Urothelium cell line (cell line): ENCODE results near the gene KCNK5.

Experiments
- DNase-seq: peaks from one replicate; pipeline ENCODE4 v3.0.0; 2011; ENCODE audit warnings: low spot score, mixed read lengths
- FAIRE-seq: peaks from 2 replicates; lab custom pipeline; 2011; peaks lifted over from hg19 to GRCh38; lab: Jason Lieb, UNC

Gene KCNK5

DNA sequence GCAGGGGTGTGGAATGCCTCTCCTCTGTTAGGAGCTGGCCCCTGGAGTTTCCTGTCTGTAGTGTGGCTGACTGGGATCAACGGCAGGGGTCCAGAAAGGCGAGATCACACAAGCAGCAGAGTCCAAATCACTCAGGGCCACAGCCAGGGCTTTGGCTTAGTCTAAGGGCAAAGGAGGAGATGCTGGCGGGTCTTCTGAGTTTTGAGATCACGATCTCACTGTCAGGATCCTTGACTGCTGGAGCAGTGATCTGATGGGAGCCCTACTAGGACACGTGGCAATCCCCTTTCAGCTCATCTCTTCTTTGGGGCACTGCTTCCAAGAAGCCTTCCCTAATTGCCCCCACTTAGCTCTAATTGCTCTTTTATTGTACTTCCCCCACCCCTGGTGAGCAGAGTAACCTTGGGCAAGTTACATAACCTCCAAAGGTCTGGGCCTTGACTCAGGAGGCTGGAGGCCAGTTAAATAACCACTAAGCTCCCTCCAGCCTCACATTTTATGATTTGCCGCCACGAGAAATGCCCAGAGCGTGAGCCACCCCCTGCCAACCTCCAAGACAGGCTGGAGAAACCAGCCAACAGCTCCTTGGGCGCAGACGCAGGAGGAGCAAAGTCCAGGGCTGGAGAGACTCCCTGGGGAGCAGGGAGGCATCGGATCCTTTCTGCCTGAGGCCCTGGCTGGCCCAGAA, 12.0 kb downstream of the KCNK5 start:
- DNase-seq, result no peak
- FAIRE-seq, result no peak

DNA sequence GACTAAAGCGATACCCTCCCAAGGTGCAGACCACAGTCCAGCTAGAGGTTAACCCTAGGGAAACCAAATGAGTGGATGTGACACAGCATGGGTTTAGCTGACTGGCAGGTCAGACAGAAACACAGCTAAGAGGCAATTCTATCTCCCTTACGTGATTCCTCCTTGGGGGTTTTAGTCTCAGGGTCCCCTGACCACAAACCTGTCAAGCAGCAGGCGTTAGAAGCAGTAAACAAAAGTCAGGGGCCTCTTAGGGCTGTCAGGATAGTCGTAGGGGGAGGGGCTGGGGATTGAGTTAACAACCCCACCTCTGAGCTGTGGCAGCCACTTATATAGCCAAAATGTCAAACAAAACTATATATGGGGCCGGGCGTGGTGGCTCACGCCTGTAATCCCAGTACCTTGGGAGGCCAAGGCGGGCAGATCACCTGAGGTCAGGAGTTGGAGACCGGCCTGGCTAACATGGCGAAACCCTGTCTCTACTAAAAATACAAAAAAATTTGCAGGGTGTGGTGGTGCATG, 13.6 kb downstream of the KCNK5 start:
- DNase-seq (no peak), FAIRE-seq (no peak)

DNA sequence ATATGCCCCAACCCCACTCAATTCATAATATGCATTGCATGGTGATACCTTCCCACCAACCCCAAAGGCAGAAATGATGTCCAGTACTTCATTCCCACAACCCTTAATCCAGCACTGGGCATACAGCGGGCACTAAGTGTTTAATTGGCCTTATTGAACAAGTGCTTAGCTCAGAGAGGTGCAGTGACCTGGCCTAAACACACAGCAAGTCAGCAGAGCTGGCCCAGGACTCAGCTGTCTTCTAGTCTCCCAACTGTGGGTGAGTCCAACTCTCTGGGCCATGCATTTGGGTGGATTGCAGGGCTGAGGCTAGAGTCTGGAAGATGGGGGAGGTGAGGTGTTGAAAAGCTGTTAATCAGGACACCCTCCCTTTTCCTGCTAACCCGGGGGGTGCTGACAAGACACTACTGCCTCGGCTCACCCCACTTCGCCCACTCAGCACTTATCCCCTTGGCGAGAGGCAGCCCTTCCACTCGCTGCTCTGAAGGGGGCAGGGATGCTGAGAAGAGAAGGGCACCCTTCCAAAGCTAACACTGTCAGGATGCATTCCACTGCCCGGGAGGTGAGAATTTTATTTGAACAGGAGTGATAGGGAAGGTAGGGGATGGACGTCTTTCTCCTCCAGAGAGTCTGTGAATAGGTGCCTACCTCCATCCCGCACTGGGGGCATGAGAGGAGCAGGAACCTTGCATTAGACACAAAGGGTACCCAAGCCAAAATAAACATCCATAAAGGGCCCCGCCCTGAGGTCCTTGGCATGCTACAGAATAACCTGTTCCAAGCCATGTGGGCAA, 14.2 kb downstream of the KCNK5 start:
- FAIRE-seq (no peak), DNase-seq (no peak)

DNA sequence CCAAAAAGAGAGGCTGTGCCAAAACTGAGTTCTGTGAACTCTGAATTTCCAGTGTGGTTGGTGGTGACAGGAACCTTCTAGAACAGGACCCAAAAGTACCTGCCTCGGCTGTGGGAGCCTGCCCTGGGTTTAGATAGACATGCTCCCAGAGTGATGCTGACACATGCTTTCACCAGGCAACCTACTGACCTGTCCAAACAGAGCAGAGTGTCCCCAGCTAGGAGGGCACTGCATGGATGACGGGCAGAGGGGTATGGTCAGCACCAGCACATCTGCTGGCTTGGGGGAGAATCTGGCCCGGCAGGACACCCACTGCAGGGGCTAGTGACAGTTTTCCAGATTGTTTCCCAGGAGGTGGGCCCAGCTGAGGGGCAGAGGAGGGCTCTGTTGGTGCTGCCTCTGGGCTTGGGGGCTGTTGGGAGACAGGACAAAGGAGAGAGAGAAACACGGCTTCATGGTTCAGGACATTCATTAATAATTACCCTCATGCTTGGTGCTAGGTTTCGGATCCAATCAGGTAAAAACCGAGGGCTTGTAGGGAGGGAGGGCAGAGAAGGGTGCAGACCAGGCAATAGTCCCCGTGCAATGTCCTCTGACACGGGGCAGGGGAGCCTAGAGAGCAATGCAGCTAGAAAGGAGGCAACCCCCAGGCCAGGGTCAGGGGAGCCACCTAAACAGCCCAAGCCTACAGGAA, 15.0 kb downstream of the KCNK5 start:
- FAIRE-seq (no peak), DNase-seq (no peak)

DNA sequence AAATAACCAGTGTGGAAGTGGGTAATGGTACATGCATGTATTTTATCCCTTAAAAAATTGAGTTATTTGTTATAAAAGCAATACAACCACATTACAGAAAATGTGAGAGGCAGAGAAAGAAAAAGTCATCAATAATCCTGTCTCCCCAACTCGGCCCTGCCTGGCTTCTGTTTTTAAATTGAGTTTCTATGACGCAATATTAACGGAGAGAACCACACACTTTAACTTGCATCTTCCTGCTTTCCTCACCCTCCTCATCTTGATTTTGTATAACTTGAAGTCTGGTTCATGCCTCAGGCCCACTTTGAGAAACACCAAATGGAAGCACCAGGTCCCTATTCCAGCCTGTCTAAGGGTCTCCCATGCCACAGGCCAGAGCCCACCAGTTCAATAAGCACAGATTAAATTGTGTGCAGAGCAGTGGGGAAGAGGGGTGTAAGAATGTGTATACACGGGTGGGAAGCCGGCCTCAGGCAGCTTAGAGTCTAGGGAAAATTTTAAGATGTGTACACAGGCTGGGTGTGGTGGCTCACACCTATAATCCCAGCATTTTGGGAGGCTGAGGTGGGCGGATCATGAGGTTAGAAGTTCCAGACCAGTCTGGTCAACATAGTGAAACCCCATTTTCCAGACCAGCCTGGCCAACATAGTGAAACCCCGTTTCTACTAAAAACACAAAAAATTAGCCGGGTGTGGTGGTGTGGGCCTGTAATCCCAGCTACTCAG, 15.9 kb downstream of the KCNK5 start:
- no peak for FAIRE-seq
- DNase-seq, result no peak

DNA sequence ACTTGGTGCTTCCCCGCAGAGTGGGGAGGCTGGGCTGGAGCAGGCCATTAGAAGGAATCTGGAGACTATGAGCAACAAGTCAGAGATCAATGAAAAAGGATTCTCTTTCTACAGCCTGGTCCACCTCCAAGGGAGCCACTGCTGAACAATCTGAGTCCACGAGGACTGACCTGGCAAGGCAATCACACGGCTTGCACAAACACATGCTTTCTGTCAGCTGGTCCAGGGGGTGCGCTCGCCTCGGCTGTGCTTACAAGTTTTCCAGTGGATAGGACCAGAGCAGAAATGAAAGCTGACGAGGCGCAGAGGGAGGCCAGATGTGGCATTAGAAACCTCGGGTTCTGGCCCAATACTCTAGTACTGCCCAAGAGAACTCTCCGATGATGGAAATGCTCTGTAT, 18.1 kb downstream of the KCNK5 start:
- no peak for DNase-seq
- no peak for FAIRE-seq

DNA sequence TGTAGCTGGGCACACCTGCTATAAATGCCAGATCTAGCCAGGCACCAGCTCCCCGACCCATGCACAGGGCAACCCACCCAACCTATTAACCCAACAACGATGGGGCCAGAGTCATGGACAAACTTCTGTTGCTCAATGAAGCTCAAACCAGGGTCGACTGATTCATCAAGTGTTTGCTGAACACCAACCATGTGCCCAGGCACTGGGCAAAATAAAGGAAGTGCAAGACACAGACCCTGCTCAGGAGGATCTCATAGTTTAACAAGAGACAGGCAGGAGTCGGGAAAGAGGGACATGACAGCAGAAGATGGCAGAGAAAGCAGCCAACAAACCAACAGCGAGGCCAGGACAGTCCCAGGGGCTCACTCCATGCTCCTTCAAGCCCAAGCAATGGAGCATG, 18.8 kb downstream of the KCNK5 start:
- no peak for DNase-seq

DNA sequence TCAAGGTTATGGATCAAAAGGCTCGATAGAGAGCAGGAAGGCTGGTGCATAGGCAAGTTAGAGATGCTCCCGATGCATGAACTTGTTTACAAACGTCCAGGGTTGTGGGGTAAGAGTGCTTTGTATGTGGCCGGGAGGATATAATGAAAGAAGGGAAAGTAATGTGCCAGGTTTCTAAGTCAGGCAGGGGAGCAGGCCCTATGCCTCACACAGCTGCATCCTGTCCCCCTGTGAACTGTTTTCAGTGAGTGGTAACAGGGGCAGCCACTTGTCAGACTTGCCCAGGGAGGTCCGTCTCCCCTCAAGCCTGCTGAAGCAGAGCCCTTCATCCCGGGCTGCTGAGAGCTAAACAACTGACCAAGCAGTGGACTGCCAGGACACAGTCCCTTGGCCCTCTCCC, 19.4 kb downstream of the KCNK5 start:
- DNase-seq (no peak), FAIRE-seq (no peak)

More for the DNA sequence above, 18.8 kb downstream of the KCNK5 start:
- no peak for FAIRE-seq

DNA sequence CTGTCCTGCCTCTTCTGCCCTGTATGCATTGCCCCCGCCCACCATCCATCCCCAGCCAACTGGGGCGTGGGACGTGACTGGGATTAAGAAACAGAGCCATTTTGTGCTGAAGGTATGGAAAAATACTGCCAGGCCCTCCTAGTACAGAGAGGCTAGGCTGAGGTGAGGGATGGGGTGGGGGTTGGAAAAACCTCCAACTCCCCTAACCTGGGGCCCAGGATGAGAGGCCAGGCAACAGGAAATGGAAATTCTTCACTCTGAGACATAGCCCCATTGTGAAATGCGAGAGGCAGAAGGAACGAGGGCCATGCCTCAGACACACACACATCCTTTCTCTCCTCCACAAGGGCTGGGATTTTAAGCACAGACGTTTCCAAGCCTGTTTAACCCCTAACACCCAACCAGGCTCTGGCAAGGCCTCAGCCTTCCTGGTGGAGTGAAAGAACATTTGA, 19.9 kb downstream of the KCNK5 start:
- FAIRE-seq (no peak), DNase-seq (peak; percentile 32)

DNA sequence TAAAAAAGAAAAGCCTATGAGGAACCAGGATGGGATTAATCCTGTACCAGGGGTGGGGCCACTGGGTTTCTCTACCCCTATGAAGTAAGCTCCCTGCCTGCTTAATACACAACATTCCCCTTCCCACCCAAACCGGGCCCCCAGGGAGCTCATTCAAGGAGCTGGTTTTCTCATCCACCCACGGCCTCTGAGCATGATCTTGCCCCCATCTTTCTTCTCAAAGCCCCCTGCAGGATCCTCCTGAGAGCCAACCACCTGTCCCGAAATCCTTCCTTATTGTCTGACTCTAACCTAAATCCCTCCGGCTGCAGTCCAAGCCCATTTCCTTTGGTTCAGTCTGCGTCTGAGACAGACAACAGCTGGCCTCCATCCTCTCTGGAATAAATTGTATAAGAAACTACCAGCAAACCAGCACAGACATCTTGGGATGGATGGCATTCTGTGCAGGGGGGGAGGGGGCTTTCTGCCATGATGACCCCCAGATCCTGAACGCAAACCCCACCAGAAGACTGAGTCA, 21.0 kb downstream of the KCNK5 start:
- DNase-seq, result no peak

DNA sequence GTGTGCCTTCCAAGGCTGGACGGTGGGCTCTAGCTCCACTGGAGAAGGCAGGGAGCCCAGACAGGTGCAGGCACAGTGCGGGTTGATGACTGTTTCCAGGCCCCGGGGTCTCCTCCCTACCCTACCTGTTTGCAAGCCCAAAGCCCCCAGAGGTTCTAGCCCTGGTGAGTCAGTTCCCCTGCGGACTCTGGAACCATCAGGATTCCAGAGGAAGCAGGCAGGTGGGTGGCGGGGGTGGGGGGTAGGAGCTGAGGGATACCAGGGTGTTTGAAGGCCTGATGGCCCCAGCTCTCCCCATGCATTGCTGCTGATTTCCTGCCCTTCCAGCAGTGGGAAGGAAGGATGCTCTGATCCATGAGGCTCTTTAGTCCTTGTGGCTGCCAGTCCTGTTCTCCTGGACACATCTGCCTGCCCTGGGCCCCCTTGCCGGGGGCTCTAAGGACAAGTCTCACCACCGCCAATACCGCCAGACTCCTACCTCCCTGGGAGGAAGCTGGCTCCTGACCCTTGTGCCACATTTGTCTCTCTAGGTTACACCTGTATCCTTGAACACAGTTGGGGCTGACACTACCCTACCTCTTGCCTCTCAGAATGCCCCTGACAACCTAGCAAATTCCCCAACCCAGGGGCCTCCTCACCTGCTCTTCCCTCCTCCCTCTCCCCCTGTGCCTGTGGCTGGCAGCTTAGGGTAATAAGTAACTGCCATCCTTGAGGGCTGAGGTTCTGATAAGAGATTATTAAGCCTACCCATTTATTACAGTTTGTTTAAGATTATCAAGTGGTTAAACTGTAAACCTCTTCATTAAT, 21.7 kb downstream of the KCNK5 start:
- FAIRE-seq (no peak), DNase-seq (no peak)

More for the DNA sequence above, 21.0 kb downstream of the KCNK5 start:
- no peak for FAIRE-seq

DNA sequence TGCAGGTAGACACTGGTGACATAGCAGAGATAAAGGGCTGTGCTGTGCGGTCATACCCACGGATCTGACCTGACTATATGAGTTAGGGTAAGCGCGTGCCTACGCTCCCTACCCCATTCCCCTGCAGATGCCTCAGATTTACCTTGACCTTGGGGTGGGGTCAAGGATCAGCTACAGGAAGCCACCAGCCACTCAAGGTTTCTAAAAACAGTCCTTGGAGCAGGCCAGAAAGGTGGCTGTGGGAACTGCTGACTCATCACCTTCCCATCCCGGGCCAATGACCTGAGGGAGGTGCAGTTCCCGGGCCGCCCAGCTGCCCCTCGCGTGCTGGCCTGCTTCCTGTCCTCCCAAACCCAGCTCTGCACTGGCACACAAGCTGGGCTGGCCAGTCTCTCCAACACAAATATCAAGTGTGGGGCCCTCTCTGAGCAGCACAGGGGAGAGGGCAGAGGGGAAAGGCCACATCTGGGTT, 23.0 kb downstream of the KCNK5 start:
- DNase-seq (peak; percentile 67), FAIRE-seq (no peak)

DNA sequence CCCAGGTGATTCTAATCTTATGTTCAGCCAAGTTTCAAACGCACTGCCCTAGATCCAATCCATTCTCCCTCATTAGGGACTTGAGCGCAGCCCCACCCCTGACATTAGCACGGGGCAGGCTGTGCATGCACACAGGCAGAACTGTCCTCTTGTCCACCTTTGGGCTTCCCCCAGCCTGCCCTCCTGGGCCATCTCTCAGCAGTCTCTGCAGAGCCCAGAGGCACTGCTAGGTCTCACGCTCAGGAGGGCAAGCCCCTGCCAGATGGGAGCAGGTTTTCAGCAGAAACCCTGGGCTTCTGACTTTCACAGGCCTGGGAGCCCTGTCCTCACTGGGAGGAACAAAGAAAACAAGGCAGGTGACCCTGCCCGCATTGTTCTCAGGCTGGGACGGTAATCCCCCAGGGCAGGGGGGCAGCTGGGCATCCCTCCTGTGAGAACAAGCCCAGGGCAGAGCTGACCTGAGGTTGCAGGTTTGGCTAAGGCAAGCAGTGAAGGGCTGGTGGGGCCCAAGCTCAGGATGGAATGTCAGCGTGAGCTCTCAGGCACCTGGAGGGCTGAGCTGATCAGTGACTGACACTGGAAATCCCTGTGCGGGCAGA, 24.5 kb downstream of the KCNK5 start:
- DNase-seq (no peak), FAIRE-seq (no peak)

DNA sequence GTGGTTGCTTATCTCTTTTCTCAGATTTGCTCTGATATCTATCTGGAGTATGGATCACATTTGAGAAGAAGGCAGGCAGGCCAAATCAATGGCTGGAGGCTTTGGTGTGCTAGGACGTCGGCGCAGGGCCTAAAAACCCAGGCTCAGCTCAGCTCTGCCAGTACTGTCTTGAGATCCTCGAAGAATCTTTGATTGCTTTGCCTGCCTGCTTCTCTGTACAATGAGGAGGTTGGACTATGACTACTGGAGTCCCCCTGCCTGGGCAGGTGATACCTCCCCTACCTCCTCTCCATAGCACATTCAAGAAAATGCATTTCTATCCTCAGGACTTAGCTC, 25.1 kb downstream of the KCNK5 start:
- DNase-seq (no peak), FAIRE-seq (no peak)

DNA sequence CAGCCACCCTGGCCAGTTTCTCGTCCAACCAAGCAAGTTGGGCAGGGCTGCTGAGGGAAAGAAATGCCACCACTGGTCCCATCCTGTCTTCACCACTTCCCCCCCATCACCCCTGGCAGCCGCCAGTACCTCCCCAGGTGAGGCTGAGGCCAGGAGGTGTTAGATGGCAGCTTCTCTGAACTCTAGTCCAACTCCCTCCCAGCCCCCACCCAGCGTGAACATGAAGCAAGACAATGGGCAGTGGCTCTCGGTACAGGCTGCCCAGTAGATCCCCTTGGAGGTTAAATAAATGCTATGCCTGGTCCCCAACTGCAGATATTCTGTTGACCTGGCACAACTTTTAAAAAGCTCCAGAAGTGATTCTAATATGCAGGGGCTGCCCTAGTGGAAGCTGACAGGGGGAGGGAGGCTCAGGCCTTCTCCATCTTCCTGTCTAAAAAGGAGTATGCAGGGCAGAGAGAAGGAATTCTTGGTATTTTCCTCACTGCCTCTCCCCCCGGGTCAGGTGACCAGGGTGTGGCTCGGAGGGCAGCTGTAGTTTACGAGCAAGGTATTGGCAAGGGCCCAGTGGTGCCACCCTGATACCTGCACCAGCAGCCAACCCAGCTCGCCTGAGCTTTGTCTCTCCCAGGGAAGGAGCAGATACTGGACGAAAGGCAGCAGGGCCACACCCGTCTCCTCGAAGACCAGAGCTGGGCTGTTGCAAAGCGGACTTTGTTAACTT, 25.7 kb downstream of the KCNK5 start:
- peak; percentile 89 for FAIRE-seq
- DNase-seq, result peak; percentile 89

DNA sequence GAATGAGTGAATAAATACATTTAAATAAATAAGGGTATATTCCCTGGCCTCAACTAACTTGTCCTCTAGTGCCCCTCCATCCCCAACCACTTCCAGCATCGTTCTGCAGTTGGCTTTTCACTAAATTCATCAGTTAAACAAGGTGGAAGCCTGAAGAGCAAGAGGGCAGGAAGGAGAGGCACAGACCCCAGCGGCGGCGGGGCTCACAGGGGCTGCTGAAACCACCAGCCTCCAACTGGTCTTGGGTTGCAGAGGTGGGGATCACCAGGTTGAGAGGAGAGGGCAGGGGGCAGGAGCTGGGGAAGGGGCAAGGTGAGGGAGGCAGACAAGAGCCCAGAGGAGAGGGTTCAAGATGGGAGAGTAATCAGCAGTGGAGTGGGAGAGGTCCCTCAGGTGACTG, 27.1 kb downstream of the KCNK5 start:
- no peak for FAIRE-seq
- no peak for DNase-seq

DNA sequence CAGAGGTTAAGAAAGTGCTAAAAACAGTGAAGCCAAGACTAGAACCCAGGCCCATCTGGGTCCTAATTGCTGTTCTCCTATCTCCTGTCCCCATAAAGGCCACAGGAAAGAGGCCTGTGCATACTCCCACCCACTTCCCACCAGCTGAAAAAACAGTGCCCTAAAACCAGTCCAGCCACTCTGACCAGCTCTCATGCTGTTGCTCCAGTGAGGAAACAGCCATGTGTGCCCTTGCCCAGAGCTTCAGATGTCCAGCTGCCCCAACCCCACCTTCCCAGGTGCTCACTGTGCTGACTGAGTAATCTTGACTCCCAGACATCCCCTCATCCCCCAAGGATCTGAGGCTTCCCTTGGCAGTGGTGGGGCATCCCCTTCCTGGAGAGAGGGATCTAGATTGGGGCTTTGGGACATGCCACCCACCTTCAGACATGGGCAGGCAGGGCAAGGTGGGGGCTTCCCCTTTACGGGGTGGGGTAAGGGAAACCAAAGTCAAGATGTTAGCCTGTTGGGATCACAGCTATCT, 28.7 kb downstream of the KCNK5 start:
- DNase-seq, result no peak
- no peak for FAIRE-seq

DNA sequence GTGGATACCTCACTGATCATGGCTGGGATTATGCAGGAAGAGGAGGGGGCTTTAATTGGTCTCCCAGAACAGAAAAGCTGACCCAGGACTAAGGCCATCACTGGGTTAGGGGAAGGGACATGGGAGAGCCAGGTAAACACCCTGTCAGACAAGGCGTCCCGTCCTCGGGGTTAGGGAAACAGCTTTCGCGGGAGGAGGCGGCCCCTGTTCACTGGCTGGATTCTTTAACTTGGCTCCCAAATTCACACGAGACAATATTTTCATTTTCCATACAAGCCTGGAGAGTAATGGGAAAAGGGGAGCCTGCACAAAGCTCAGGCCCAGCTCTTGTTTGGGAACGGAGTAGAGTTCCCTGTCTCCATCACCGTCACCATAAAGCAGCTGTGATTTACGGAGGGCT, 29.3 kb downstream of the KCNK5 start:
- DNase-seq, result no peak
- no peak for FAIRE-seq
